HepG2 (cell line): ENCODE measurements around the gene FAT1. TPM values are rescaled to one million over a fixed set of nuclear protein-coding genes. Genes with fewer than 3 reads are reported as not detected.

Source experiments
- ARID4A ChIP-seq: sonication (generic); formaldehyde crosslinking; IDR thresholded peaks from 2 replicates; pipeline ENCODE4 v1.5.0; 2020; ENCODE audit warnings: mild to moderate bottlenecking, missing genetic modification reagents, borderline replicate concordance
- BCL3 ChIP-seq: sonication (generic); formaldehyde crosslinking; IDR thresholded peaks from 2 replicates; pipeline ENCODE4 v1.5.1; 2020; ENCODE audit warnings: mild to moderate bottlenecking, missing genetic modification reagents, moderate library complexity
- CREB3 ChIP-seq: sonication (generic); formaldehyde crosslinking; IDR thresholded peaks from 2 replicates; pipeline ENCODE4 v1.5.0; 2020; ENCODE audit warnings: missing genetic modification reagents
- FOXA1 ChIP-seq, 2 experiments: fragments of 450-650 bp in 1 of 2; sonication (generic) in 1 of 2; formaldehyde crosslinking in 1 of 2; IDR thresholded peaks; 2 replicates each; pipeline versions ENCODE4 v1.4.0 to v1.6.1; 2016 to 2020; ENCODE audit warnings: missing genetic modification reagents in 1 of 2
- GATA4 ChIP-seq: sonication (generic); IDR thresholded peaks from 2 replicates; pipeline ENCODE4 v1.6.1; 2016; ENCODE audit warnings: antibody characterized with exemption, low read depth, borderline replicate concordance
- MED1 ChIP-seq: sonication (generic); formaldehyde crosslinking; IDR thresholded peaks from 2 replicates; pipeline ENCODE4 v1.4.0; 2020; ENCODE audit warnings: missing genetic modification reagents
- MED13 ChIP-seq: sonication (generic); formaldehyde crosslinking; IDR thresholded peaks from 2 replicates; pipeline ENCODE4 v1.5.0; 2020; ENCODE audit warnings: missing genetic modification reagents
- NFIC ChIP-seq: IDR thresholded peaks from 2 replicates; pipeline ENCODE4 v1.6.1; 2012; ENCODE audit warnings: mild to moderate bottlenecking, low read length, inconsistent platforms
- SATB2 ChIP-seq: sonication (generic); formaldehyde crosslinking; IDR thresholded peaks from 2 replicates; pipeline ENCODE4 v1.5.0; 2020; ENCODE audit warnings: missing genetic modification reagents
- SKIL ChIP-seq: sonication (generic); formaldehyde crosslinking; IDR thresholded peaks from 2 replicates; pipeline ENCODE4 v1.8.0; 2022; ENCODE audit warnings: missing genetic modification reagents, mild to moderate bottlenecking, moderate library complexity, borderline replicate concordance
- TFDP1 ChIP-seq: IDR thresholded peaks from 2 replicates; pipeline ENCODE4 v1.6.1; 2016; ENCODE audit warnings: missing compliant biosample characterization, missing genetic modification reagents, borderline replicate concordance
- ZNF557 ChIP-seq: sonication (generic); formaldehyde crosslinking; IDR thresholded peaks from 2 replicates; pipeline ENCODE4 v1.4.0; 2020; ENCODE audit warnings: missing genetic modification reagents
- ZNF687 ChIP-seq: sonication (generic); formaldehyde crosslinking; IDR thresholded peaks from 2 replicates; pipeline ENCODE4 v1.5.1; 2020; ENCODE audit warnings: mild to moderate bottlenecking, missing genetic modification reagents, moderate library complexity
- polyA plus RNA-seq, 8 experiments: library from polyadenylated mRNA; depleted of rRNA in 3 of 8; stranded (reverse) in 7 of 8; unstranded in 1 of 8; fragments of >200 nt; fragmentation: Illumina TruSeq in 4 of 8; extraction: Trizol in 4 of 8; gene quantifications; 2 replicates each; pipeline versions ENCODE4 v1.2.1 to v1.2.3, GENCODE V29; 2011 to 2016; ENCODE audit warnings: low read depth in 4 of 8, missing spikeins in 1 of 8, mixed read lengths in 1 of 8; ENCODE audit not compliant: insufficient read depth in 1 of 8
- total RNA-seq, 5 experiments: library from RNA; depleted of rRNA; stranded (reverse); fragments of >200 nt; fragmentation: Illumina TruSeq; extraction: Trizol; gene quantifications; 2 replicates each; pipeline ENCODE4 v1.2.3, GENCODE V29; 2016; ENCODE audit warnings: low read depth in 1 of 5
- TF ChIP-seq, protein P1 (sequence below): sonication (generic); formaldehyde crosslinking; IDR thresholded peaks from 2 replicates; pipeline ENCODE4 v1.4.0; 2020; ENCODE audit warnings: mild to moderate bottlenecking, missing genetic modification reagents

FAT1 gene
- total and polyA plus RNA-seq, 2 of the 13 experiments (the other 11 are each of a cell fraction or from before 2014, with no cell fraction given): 185 to 216 TPM

DNA sequence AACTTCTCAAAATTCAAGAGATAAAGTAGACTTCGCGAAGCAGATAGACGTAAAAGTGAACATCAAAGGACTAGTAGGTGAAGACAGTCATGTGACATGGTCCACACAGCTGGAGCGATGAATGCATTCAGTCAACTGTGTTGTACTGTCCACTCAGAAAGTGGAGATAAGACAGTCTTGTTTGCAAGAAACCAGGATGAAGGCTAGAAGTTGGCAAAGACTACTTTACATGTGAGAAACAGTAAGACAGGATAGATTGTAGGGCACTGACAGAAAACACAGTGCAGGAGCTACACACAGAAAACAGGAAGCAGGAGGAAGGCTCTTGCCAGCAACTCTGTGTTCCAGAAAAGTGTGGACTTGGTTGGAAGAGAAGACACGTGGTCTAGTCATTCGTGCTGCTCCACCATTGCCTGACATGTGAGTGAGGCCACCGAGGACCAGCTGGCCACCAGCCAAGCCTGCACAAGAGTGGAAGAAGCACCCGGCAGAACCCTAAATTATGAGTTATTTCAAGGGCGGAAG lies 78.9 kb downstream of the FAT1 start (continued):
- TF ChIP-seq SKIL (CRISPR knock-in tag) (no peak), NFIC (no peak), MED13 (CRISPR knock-in tag) (no peak), MED1 (peak; percentile 35; the same call in 1 of the 2 replicates), ZNF687 (peak; percentile 65), FOXA1 (IDR thresholded peaks at IDR 0.05) (no peak), FOXA1 (CRISPR knock-in tag; IDR thresholded peaks at IDR 0.05) (peak; percentile 51; the same call in 1 of the 2 replicates), SATB2 (CRISPR knock-in tag) (no peak), GATA4 (no peak), TFDP1 (0 out of 2 replicates have a peak, but pooled peaks have one; percentile 37), BCL3 (CRISPR knock-in tag) (0 out of 2 replicates have a peak, but pooled peaks have one; percentile 27), ARID4A (CRISPR knock-in tag) (no peak; the same call in 1 of the 2 replicates), ZNF557 (CRISPR knock-in tag) (0 out of 2 replicates have a peak, but pooled peaks have one; percentile 56), CREB3 (CRISPR knock-in tag) (no peak)
- TF ChIP-seq, protein P1, sequence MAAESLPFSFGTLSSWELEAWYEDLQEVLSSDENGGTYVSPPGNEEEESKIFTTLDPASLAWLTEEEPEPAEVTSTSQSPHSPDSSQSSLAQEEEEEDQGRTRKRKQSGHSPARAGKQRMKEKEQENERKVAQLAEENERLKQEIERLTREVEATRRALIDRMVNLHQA: no peak
